ENCODE measurements around the gene IMMP2L.

IMMP2L gene

GRCh38 chr7:111498391-111499007 is 63.8 kb downstream of the IMMP2L start:
- DNase-seq (ENCODE audit: low read depth), result no peak
- no peak for TF ChIP-seq CTCF (conservative IDR thresholded peaks at IDR 0.05; ENCODE audit: control insufficient read depth, insufficient read depth, low read depth, low read length)
- no peak overlapping the region for H3K4me3 ChIP-seq (ENCODE audit: control insufficient read depth, low read depth, low read length)

GRCh38 chr7:111495173-111495810 is 67.0 kb downstream of the IMMP2L start:
- no peak overlapping the region for H3K4me3 ChIP-seq (ENCODE audit: control insufficient read depth, low read depth, low read length)
- no peak for TF ChIP-seq CTCF (conservative IDR thresholded peaks at IDR 0.05; ENCODE audit: control insufficient read depth, insufficient read depth, low read depth, low read length)
- DNase-seq (ENCODE audit: low read depth), result no peak

DNA sequence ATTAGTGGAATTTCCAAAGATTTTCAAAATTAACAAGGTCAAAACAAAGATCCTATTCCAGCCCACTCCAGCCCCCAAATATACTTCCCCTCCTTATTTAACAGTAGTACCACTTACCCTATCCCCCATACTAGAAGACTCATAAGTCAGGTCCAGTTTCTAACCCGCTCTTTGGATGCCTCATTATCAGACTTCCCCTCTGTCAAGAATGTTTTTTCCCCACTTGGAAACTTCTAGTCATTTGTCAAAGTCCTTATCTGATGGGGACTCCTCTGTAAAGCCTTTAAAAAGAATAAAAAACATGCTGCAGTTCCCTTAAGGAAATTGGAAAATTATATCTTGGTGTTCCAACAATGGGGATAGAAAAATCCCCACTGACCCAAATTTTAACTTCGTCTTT is 70.1 kb downstream of the IMMP2L start:
- H3K4me3 ChIP-seq (ENCODE audit: control insufficient read depth, low read depth, low read length), result no peak overlapping the region
- no peak for TF ChIP-seq CTCF (conservative IDR thresholded peaks at IDR 0.05; ENCODE audit: control insufficient read depth, insufficient read depth, low read depth, low read length)
- no peak for DNase-seq (ENCODE audit: low read depth)

GRCh38 chr7:111486472-111487142 is 75.7 kb downstream of the IMMP2L start:
- peak; percentile 78 for TF ChIP-seq CTCF (conservative IDR thresholded peaks at IDR 0.05; ENCODE audit: control insufficient read depth, insufficient read depth, low read depth, low read length)

DNA sequence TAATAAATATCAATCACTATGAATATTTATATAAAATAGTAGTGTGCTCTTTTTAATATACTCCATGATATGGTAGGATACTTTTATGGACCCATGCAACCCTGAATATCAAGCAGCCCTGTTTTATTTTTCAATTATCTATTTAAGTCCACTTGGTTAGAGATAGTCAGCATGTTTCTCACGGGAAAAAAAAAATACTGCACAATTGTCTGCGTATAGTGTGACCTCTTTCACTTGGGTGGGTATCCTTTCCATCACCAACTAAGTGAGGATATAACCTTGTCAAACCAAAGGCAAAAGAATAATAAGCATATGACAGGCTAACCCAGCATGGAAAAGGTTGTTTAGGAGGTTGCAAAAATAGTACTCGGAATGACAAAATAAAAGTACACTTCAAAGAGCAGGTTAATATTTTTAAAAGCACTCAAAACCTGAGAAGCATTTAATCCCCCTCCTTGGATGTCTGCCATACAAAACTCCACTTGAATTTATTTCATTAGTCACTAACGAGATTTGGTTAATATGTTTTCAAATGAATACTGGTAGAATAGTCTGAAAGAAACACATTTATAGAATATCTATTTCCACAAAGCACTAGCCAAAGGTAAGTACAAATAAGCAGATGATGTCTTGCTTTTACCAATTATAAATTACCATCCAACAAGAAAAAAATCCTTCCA is 76.5 kb downstream of the IMMP2L start:
- no peak overlapping the region for H3K4me3 ChIP-seq (ENCODE audit: control insufficient read depth, low read depth, low read length)
- no peak for DNase-seq (ENCODE audit: low read depth)
- TF ChIP-seq CTCF (conservative IDR thresholded peaks at IDR 0.05; ENCODE audit: control insufficient read depth, insufficient read depth, low read depth, low read length), result no peak

More at GRCh38 chr7:111486472-111487142, 75.7 kb downstream of the IMMP2L start:
- DNase-seq (ENCODE audit: low read depth), result peak; percentile 69
- H3K4me3 ChIP-seq (ENCODE audit: control insufficient read depth, low read depth, low read length), result no peak overlapping the region

GRCh38 chr7:111483078-111483477 is 79.2 kb downstream of the IMMP2L start:
- TF ChIP-seq CTCF (conservative IDR thresholded peaks at IDR 0.05; ENCODE audit: control insufficient read depth, insufficient read depth, low read depth, low read length), result no peak
- no peak for DNase-seq (ENCODE audit: low read depth)
- no peak overlapping the region for H3K4me3 ChIP-seq (ENCODE audit: control insufficient read depth, low read depth, low read length)
